Measurements from ENCODE around the gene SPATA32.

Gene SPATA32

GRCh38 chr17:45273551-45273957 lies 11.7 kb upstream of the SPATA32 start:
- no peak overlapping the region for H3K4me3 ChIP-seq (ENCODE audit: low read length)
- TF ChIP-seq ZNF274 (IDR thresholded peaks at IDR 0.05; ENCODE audit: low read depth, low read length): no peak

GRCh38 chr17:45271603-45272002 lies 9.7 kb upstream of the SPATA32 start:
- no peak for TF ChIP-seq ZNF274 (IDR thresholded peaks at IDR 0.05; ENCODE audit: low read depth, low read length)
- H3K4me3 ChIP-seq (ENCODE audit: low read length): no peak overlapping the region

DNA sequence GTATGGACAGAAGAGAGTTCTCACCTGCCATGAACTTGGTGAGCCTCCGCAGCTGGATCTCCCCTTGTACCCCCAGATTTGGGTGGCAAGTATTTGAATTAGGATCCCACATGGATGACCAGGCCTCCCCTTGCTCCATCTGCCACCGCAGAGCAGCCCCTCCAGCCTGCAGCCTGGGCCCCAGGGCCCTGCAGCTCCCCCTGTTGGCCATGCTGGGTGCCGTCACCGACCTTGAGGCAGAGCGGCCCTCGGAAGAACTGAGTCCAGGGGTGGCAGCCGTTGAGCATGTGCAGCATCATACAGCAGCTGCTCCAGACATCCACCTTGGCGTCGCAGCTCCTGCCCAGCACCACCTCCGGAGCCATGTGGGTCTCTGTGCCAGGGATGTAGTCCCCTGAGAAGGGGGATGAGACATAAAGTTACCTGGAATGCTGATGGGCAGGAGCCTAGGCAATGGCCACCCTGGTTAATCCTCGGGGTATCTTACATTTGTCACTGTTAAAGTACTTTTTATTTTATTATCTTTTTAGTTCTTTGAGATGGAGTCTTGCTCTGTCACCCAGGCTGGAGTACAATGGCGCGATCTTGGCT lies 9.0 kb upstream of the SPATA32 start:
- TF ChIP-seq ZNF274 (IDR thresholded peaks at IDR 0.05; ENCODE audit: low read depth, low read length): no peak
- H3K4me3 ChIP-seq (ENCODE audit: low read length): no peak overlapping the region

GRCh38 chr17:45269912-45270311 lies 8.0 kb upstream of the SPATA32 start:
- H3K4me3 ChIP-seq (ENCODE audit: low read length): no peak overlapping the region

DNA sequence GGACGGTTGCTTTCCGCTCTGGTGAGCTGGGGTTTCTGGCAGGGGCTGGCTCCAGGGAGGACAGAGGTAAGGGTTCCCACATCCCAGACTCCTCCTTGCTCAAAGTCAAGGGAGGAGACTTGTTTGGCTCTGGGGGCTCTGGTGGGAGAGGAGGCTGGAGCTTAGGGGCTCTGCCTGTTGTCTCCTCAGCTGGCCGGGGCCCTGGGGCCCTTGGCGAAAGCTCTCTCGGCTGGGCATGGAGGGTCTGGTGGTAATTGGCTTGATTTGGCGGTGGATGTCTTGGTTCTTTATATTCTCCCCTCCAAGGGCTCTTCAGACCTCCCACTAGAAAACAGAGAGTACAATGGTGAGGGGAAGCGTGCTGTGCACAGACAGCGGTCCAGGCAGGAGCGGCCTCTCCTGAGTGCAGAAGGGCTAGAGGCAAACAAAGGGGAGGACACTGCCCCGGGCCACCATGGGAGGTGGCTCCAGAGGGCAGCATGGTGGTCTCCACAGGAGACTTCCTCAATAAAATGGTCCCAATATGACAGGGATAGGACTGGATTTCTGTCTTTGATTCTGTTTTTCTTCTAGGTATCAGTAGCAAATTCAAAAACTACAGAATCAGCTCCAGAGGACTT lies 5.7 kb upstream of the SPATA32 start:
- H3K4me3 ChIP-seq (ENCODE audit: low read length): no peak overlapping the region
- TF ChIP-seq ZNF274 (IDR thresholded peaks at IDR 0.05; ENCODE audit: low read depth, low read length): no peak

More at GRCh38 chr17:45269912-45270311, 8.0 kb upstream of the SPATA32 start:
- no peak for TF ChIP-seq ZNF274 (IDR thresholded peaks at IDR 0.05; ENCODE audit: low read depth, low read length)

GRCh38 chr17:45266372-45266926 lies 4.6 kb upstream of the SPATA32 start:
- TF ChIP-seq ZNF274 (IDR thresholded peaks at IDR 0.05; ENCODE audit: low read depth, low read length): no peak
- H3K4me3 ChIP-seq (ENCODE audit: low read length): no peak overlapping the region

- TF ChIP-seq ZNF274 (IDR thresholded peaks at IDR 0.05; ENCODE audit: low read depth, low read length): no peak
- H3K4me3 ChIP-seq (ENCODE audit: low read length): no peak overlapping the region
Observed at GRCh38 chr17:45265821-45266220, 3.9 kb upstream of the SPATA32 start.

DNA sequence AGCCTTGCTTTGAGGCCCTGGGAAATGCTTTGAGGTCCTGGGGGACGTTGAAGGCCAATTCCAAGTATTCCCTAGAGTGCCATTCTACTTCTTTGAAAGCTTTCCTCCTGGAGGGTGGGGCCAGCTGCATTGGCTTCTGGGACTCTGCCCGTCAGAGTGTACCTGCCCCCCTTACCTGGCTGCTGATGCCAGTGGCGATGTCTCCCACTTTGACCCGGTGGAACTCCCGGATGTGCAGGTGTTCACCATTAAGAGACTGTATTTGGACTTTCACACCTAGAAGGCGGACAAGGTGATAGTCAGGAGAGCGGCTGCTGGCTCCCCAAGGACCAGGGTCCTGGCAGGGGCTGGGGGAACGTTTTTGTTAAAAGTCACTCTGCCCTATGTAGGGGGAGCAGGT lies 3.1 kb upstream of the SPATA32 start:
- no peak for TF ChIP-seq ZNF274 (IDR thresholded peaks at IDR 0.05; ENCODE audit: low read depth, low read length)
- no peak overlapping the region for H3K4me3 ChIP-seq (ENCODE audit: low read length)

DNA sequence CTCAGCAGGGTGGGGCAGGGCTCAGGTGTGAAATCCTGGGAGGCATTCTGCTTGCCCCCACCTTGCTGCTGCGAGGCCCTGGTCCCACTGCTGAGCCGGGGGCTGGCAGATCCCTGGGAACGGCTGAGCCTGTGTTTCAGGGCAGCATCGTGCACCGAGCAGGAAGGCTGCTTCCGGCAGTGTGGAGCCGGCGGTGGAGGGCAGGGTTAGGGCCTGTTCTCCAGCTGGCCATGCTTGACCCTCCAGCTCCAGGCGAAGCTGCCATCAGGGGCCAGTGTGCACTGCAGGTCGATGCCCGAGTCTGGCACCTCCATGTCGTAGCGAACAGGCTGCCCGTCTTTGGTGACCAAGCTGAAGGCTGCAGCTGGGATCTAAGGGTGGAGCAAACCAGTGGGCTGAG lies 2.5 kb upstream of the SPATA32 start:
- TF ChIP-seq ZNF274 (IDR thresholded peaks at IDR 0.05; ENCODE audit: low read depth, low read length): no peak
- no peak overlapping the region for H3K4me3 ChIP-seq (ENCODE audit: low read length)

- TF ChIP-seq ZNF274 (IDR thresholded peaks at IDR 0.05; ENCODE audit: low read depth, low read length): no peak
- H3K4me3 ChIP-seq (ENCODE audit: low read length): no peak overlapping the region
Observed at GRCh38 chr17:45263477-45263860, 1.6 kb upstream of the SPATA32 start.

DNA sequence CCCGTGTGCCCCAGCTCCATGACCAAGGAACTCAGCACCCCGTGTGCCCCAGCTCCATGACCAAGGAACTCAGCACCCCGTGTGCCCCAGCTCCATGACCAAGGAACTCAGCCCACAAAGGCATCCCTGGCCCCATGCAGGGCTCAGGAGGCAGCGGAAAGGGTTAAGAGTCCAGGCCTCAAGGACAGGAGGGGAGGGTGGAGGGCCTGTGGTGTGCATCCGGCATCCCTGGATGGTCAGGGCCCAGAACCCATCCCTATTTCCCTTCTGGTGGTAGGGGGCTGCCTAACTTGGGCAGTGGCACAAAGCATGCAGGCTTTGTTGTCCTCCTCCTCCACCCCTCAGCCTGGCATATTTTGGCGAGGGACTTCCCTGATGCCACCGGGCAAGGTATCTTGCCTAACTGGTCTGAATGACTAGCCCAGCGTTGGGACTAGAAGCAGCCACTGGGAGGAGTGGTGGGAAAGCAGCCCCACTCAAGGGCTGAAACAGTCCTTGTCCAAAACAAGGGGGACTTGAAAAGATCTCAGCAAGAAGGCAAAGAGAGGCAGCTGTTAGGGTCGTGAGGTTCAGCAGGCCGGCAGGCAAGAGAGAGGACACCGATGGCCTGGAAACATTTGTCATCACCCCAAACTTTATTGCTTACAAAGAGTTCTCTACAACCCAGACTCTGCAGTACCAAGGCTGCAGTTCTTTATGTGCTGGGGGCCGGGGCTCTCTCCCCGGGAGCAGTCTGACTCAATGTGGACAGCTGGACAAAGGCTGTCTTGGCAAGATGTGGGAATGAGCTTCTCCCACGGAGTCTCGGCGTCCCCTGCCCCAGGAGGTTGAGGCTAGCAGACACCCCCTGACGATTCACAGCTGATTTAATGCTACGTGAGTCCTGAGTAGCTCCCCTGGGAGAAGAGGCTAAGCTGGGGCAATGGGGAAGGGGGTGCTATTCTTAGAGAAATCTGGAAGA lies 902 bp upstream of the SPATA32 start:
- H3K4me3 ChIP-seq (ENCODE audit: low read length): no peak overlapping the region; the same call in 1 of the 2 replicates
- no peak for TF ChIP-seq ZNF274 (IDR thresholded peaks at IDR 0.05; ENCODE audit: low read depth, low read length)

GRCh38 chr17:45260204-45260783 lies 1.6 kb downstream of the SPATA32 start:
- H3K4me3 ChIP-seq (ENCODE audit: low read length): no peak overlapping the region
- no peak for TF ChIP-seq ZNF274 (IDR thresholded peaks at IDR 0.05; ENCODE audit: low read depth, low read length)

- no peak overlapping the region for H3K4me3 ChIP-seq (ENCODE audit: low read length)
- no peak for TF ChIP-seq ZNF274 (IDR thresholded peaks at IDR 0.05; ENCODE audit: low read depth, low read length)
Observed at GRCh38 chr17:45258981-45259380, 2.9 kb downstream of the SPATA32 start.

DNA sequence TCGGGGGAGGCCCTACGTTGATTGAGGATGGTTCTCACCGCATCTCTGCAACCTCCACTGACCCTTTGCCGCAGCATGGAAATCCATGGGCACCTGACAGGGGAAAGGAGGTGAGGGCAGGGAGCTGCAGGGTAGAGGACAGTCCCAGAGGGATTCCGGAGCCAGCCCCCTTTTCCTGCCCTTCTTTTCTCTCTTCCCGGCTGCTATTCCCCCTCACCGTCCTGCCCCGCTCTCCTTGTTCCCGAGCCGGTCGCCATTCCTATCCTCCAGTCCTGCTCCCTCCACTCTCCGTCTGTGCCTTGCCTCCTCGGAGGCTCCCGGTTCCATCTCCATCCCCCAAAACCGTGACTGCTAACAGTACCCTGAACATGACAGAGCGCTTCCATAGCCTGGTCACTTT lies 4.8 kb downstream of the SPATA32 start:
- no peak overlapping the region for H3K4me3 ChIP-seq (ENCODE audit: low read length)
- no peak for TF ChIP-seq ZNF274 (IDR thresholded peaks at IDR 0.05; ENCODE audit: low read depth, low read length)
